Keratinocyte (primary cell): ENCODE data around the gene TRMT112. TPM values are rescaled to one million over a fixed set of nuclear protein-coding genes. Genes with fewer than 3 reads are reported as not detected.

Source experiments
- DNase-seq: peaks from one replicate; pipeline ENCODE4 v3.0.0-alpha.2; 2011; ENCODE audit warnings: low read depth, missing footprints, low spot score
- FAIRE-seq: peaks from 2 replicates; lab custom pipeline; 2011; peaks lifted over from hg19 to GRCh38; lab: Jason Lieb, UNC
- H2AFZ ChIP-seq: 2 replicates; pipeline ENCODE4 v1.6.0; 2012; ENCODE audit warnings: low read length, control low read depth, inconsistent platforms; ENCODE audit not compliant: control insufficient read depth
- H3K27ac ChIP-seq: 2 replicates; pipeline ENCODE4 v1.5.1; 2011; ENCODE audit warnings: low read length; ENCODE audit not compliant: control insufficient read depth, insufficient read depth
- H3K27me3 ChIP-seq: 3 replicates; pipeline ENCODE4 v1.6.0; 2011; ENCODE audit warnings: low read length; ENCODE audit not compliant: control insufficient read depth, insufficient read depth; ENCODE audit errors: extremely low read depth
- H3K36me3 ChIP-seq, 2 experiments: 2 replicates in 1 of 2; 3 replicates in 1 of 2; pipeline ENCODE4 v1.5.1; 2011; ENCODE audit warnings: low read length in 2 of 2, mild to moderate bottlenecking in 1 of 2; ENCODE audit not compliant: control insufficient read depth in 2 of 2, insufficient read depth in 2 of 2; ENCODE audit errors: extremely low read depth in 1 of 2
- H3K4me1 ChIP-seq: 3 replicates; pipeline ENCODE4 v1.5.1; 2011; ENCODE audit warnings: low read length; ENCODE audit not compliant: control insufficient read depth, insufficient read depth; ENCODE audit errors: extremely low read depth
- H3K4me2 ChIP-seq: 3 replicates; pipeline ENCODE4 v1.6.0; 2011; ENCODE audit warnings: low read depth, low read length; ENCODE audit not compliant: control insufficient read depth, insufficient read depth; ENCODE audit errors: extremely low read depth
- H3K4me3 ChIP-seq, 3 experiments: fragments of 200-600 bp in 1 of 3; sonication (generic) in 1 of 3; 2 replicates in 2 of 3; 3 replicates in 1 of 3; pipeline ENCODE4 v1.5.1; 2011 to 2016; ENCODE audit warnings: low read length in 3 of 3, mild to moderate bottlenecking in 3 of 3, control low read depth in 2 of 3, inconsistent platforms in 1 of 3, low read depth in 1 of 3, mixed read lengths in 1 of 3, mixed run types in 1 of 3, moderate library complexity in 1 of 3; ENCODE audit not compliant: control insufficient read depth in 2 of 3, insufficient read depth in 2 of 3; ENCODE audit errors: extremely low read depth in 1 of 3
- H3K79me2 ChIP-seq: 2 replicates; pipeline ENCODE4 v1.6.0; 2012; ENCODE audit warnings: low read length; ENCODE audit not compliant: control insufficient read depth, insufficient read depth
- H3K9ac ChIP-seq: 3 replicates; pipeline ENCODE4 v1.6.0; 2011; ENCODE audit warnings: low read length; ENCODE audit not compliant: control insufficient read depth, insufficient read depth; ENCODE audit errors: extremely low read depth
- H3K9me1 ChIP-seq: 3 replicates; pipeline ENCODE4 v1.6.0; 2011; ENCODE audit warnings: low read length; ENCODE audit not compliant: control insufficient read depth, insufficient read depth; ENCODE audit errors: extremely low read depth
- H3K9me3 ChIP-seq: 2 replicates; pipeline ENCODE4 v1.5.1; 2012; ENCODE audit warnings: low read depth, low read length; ENCODE audit not compliant: control insufficient read depth
- H4K20me1 ChIP-seq: 3 replicates; pipeline ENCODE4 v1.6.0; 2011; ENCODE audit warnings: low read length; ENCODE audit not compliant: control insufficient read depth, insufficient read depth; ENCODE audit errors: extremely low read depth
- EZH2 ChIP-seq: IDR thresholded peaks from one replicate; pipeline ENCODE4 v1.6.1; 2012; ENCODE audit warnings: inconsistent platforms, mild to moderate bottlenecking, low read length, moderate library complexity
- dilution Hi-C: fragments of 300-500 bp; cut with MboI; formaldehyde crosslinking; loops from one replicate; pipeline ENCODE4 v1.7.0; 2020; ENCODE audit warnings: low sequenced_read_pairs; ENCODE audit not compliant: extremely low pct_ligation_motif_present
- polyA plus RNA-seq, 5 experiments: library from polyadenylated mRNA; depleted of rRNA in 3 of 5; stranded (reverse) in 3 of 5; stranded (forward) in 1 of 5; unstranded in 1 of 5; fragments of >200 nt; gene quantifications; 1 replicate in 1 of 5; 2 replicates in 3 of 5; 3 replicates in 1 of 5; pipeline versions ENCODE4 v1.2.1 to v1.2.3, GENCODE V29; 2011 to 2012; ENCODE audit warnings: missing spikeins in 2 of 5, low read depth in 1 of 5, low replicate concordance in 1 of 5
- TF ChIP-seq, protein P1 (sequence below), 3 experiments: IDR thresholded peaks in 1 of 3; conservative IDR thresholded peaks in 1 of 3; optimal IDR thresholded peaks in 1 of 3; 2 replicates in 2 of 3; 3 replicates in 1 of 3; pipeline versions ENCODE3 to v1.5.1; 2011; ENCODE audit warnings: low read length in 3 of 3, mild to moderate bottlenecking in 3 of 3, moderate library complexity in 2 of 3, control low read depth in 1 of 3, inconsistent platforms in 1 of 3; ENCODE audit not compliant: insufficient read depth in 2 of 3; ENCODE audit errors: extremely low read depth in 1 of 3

The TRMT112 gene
- polyA plus RNA-seq, 1 donor (not counting 4 experiments of a cell fraction or from before 2014, with no cell fraction given) = 408 TPM

DNA sequence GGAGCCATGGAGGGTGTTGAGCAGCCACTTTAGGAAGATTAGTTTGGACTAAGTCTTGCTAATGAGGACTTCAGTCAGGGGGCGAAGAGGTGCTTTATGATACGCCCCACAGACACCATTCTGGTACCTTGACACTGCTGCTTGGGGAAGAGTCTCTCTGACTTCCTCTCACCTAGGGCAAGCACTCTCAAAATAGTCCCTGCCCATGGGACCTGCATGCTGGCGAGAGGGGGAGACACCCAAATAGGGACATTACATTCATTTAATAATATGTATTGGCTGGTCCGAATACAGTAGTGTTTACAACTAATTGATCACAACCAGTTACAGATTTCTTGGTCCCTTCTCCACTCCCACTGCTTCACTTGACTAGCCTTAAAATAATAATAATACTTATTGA lies 21.6 kb downstream of the TRMT112 start:
- peaks cover 71% of the 10 kb centered on the region for H3K27me3 ChIP-seq
- H4K20me1 ChIP-seq = no peaks in the 10 kb centered on the region
- no peak overlapping the region for H3K4me2 ChIP-seq
- H3K9me1 ChIP-seq = no peaks in the 10 kb centered on the region
- no peaks in the 10 kb centered on the region for H3K9me3 ChIP-seq
- DNase-seq = no peak
- H3K4me1 ChIP-seq = peaks cover 19% of the 10 kb centered on the region
- dilution Hi-C loops = no loop called here
- H3K79me2 ChIP-seq = no peaks in the 10 kb centered on the region
- no peak for TF ChIP-seq EZH2
- H3K36me3 ChIP-seq = no peaks in the 10 kb centered on the region
- no peak overlapping the region for H3K4me3 ChIP-seq
- H2AFZ ChIP-seq = no peak overlapping the region
- no peak overlapping the region for H3K27ac ChIP-seq
- FAIRE-seq = no peak
- H3K9ac ChIP-seq = no peak overlapping the region

DNA sequence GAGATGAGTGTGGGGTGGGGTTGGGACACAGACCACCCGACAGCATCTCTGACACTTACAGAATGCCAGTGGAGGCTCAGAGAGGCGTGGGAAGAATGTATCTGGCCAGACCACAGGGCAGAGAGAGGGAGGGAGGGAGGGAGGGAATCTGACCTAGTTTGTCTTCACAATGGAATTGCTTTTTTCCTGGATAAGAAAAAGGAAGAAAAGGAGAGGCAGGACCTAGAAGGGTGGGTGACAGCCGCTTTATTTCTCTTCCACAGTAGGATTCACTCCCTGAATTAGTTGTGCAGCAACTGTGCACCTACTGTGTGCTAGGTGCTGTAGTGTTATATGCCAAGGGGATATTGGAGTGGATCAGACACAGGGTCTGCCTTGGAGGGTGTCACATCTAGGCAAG lies 22.6 kb downstream of the TRMT112 start:
- Histone ChIP-seq H3K79me2 (no peaks in the 10 kb centered on the region), H4K20me1 (no peaks in the 10 kb centered on the region), H3K36me3 (no peaks in the 10 kb centered on the region), H3K4me2 (no peak overlapping the region), H3K9me1 (no peaks in the 10 kb centered on the region), H3K4me3 (no peak overlapping the region), H3K4me1 (peaks cover 10% of the 10 kb centered on the region), H3K9ac (no peak overlapping the region), H3K9me3 (no peaks in the 10 kb centered on the region), H2AFZ (no peak overlapping the region), H3K27me3 (peaks cover 64% of the 10 kb centered on the region), H3K27ac (no peak overlapping the region)
- DNase-seq = no peak
- FAIRE-seq = no peak
- TF ChIP-seq EZH2 = no peak
- TF ChIP-seq, protein P1, sequence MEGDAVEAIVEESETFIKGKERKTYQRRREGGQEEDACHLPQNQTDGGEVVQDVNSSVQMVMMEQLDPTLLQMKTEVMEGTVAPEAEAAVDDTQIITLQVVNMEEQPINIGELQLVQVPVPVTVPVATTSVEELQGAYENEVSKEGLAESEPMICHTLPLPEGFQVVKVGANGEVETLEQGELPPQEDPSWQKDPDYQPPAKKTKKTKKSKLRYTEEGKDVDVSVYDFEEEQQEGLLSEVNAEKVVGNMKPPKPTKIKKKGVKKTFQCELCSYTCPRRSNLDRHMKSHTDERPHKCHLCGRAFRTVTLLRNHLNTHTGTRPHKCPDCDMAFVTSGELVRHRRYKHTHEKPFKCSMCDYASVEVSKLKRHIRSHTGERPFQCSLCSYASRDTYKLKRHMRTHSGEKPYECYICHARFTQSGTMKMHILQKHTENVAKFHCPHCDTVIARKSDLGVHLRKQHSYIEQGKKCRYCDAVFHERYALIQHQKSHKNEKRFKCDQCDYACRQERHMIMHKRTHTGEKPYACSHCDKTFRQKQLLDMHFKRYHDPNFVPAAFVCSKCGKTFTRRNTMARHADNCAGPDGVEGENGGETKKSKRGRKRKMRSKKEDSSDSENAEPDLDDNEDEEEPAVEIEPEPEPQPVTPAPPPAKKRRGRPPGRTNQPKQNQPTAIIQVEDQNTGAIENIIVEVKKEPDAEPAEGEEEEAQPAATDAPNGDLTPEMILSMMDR (optimal IDR thresholded peaks at IDR 0.05 in 1 of 3, IDR thresholded peaks at IDR 0.05 in 1 of 3, conservative IDR thresholded peaks at IDR 0.05 in 1 of 3; ENCODE audit: extremely low read depth in 1 of 3, insufficient read depth in 2 of 3, low read length in 3 of 3) = no peak
- dilution Hi-C loops = no loop called here
